ENCODE data around the gene GPX3.

DNA sequence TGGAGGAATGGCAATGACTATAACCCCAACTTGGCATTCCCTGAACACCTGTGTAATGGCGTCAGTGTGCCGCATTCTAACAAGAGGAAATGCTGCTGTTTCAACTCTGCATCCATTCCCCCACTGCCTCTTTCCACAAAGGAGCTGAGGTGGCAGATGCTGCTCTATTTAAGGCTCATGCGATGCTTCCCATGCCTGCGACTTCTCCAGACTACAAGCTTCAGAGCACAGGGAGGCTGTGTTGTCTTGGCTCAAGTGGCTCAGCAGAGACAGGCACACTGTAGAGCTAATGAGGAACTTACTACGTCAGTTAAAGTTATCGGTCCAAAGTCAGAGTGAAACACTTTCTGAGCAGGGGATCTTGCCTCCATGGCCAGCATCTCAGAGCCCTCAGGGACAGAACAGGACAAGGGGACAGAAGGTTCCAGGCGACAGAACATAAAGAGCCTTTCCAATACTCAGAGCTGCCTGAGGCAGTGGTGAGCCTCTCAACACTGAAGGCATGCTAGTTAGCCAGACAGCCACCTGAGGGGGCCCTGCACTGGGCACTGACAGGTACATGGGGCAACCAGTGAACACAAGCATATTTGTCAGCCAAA lies 38.6 kb downstream of the GPX3 start:
- TF ChIP-seq POLR2A (IDR thresholded peaks at IDR 0.05; ENCODE audit: control extremely low read depth in 1 of 2, low read depth in 2 of 2, low read length in 2 of 2) (no peak), EP300 (IDR thresholded peaks at IDR 0.05; ENCODE audit: borderline replicate concordance in 1 of 2, low read depth in 2 of 2, low read length in 2 of 2) (no peak), RAD21 (IDR thresholded peaks at IDR 0.05 in 1 of 2, conservative IDR thresholded peaks at IDR 0.05 in 1 of 2; ENCODE audit: low read depth in 2 of 2, low read length in 2 of 2) (no peak; a peak in 1 of 4 replicates), SIN3A (conservative IDR thresholded peaks at IDR 0.05 in 1 of 2, IDR thresholded peaks at IDR 0.05 in 1 of 2; ENCODE audit: low read depth in 1 of 2, low read length in 2 of 2) (no peak), SIX5 (IDR thresholded peaks at IDR 0.05; ENCODE audit: low read depth, low read length) (no peak), EZH2 (IDR thresholded peaks at IDR 0.05; ENCODE audit: low read depth, low read length, severe bottlenecking) (no peak), HDAC2 (IDR thresholded peaks at IDR 0.05; ENCODE audit: borderline replicate concordance in 1 of 2, low read depth in 2 of 2, low read length in 2 of 2) (no peak), MAFK (IDR thresholded peaks at IDR 0.05; ENCODE audit: low read depth, low read length) (no peak), SP2 (IDR thresholded peaks at IDR 0.05; ENCODE audit: low read length) (no peak), RBBP5 (IDR thresholded peaks at IDR 0.05; ENCODE audit: borderline replicate concordance, low read depth, low read length) (no peak), GABPA (IDR thresholded peaks at IDR 0.05; ENCODE audit: borderline replicate concordance, insufficient read depth, low read length) (no peak), CEBPB (IDR thresholded peaks at IDR 0.05; ENCODE audit: low read depth, low read length) (no peak), ASH2L (IDR thresholded peaks at IDR 0.05; ENCODE audit: low read length) (no peak)
- TF ChIP-seq, protein P1, sequence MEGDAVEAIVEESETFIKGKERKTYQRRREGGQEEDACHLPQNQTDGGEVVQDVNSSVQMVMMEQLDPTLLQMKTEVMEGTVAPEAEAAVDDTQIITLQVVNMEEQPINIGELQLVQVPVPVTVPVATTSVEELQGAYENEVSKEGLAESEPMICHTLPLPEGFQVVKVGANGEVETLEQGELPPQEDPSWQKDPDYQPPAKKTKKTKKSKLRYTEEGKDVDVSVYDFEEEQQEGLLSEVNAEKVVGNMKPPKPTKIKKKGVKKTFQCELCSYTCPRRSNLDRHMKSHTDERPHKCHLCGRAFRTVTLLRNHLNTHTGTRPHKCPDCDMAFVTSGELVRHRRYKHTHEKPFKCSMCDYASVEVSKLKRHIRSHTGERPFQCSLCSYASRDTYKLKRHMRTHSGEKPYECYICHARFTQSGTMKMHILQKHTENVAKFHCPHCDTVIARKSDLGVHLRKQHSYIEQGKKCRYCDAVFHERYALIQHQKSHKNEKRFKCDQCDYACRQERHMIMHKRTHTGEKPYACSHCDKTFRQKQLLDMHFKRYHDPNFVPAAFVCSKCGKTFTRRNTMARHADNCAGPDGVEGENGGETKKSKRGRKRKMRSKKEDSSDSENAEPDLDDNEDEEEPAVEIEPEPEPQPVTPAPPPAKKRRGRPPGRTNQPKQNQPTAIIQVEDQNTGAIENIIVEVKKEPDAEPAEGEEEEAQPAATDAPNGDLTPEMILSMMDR (IDR thresholded peaks at IDR 0.05; ENCODE audit: control extremely low read depth in 1 of 3, insufficient read depth in 1 of 3, low read depth in 1 of 3, low read length in 3 of 3) = no peak
